C4-2B (cell line): Measurements from ENCODE around the gene CEP128.

ENCODE experiments used
- ZFX ChIP-seq: fragments of 450-650 bp; IDR thresholded peaks from 2 replicates; pipeline ENCODE4 v1.6.1; 2017
- TF ChIP-seq, protein P1 (sequence below): fragments of 450-650 bp; conservative IDR thresholded peaks from 2 replicates; pipeline ENCODE4 v1.5.1; 2017; ENCODE audit warnings: mild to moderate bottlenecking

DNA sequence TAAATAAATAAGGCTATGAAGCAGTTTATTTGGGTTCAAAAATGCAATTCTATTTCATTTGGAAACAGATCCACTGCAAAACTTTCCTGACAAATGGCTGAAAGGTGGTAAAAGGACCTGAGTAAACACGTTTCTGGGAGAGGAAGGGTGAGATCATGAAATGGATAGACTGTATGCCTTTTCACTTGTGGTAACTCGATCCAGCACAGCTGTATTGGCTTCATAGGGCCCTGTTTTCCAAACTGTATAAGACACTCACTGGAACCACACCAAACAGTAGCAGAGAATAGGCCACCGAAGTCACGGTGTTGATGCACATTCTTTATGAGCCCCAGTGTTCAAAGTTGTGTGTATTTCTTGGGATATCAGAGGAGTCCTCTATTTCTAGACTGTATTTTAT, 405.1 kb downstream of the CEP128 start:
- TF ChIP-seq, protein P1, sequence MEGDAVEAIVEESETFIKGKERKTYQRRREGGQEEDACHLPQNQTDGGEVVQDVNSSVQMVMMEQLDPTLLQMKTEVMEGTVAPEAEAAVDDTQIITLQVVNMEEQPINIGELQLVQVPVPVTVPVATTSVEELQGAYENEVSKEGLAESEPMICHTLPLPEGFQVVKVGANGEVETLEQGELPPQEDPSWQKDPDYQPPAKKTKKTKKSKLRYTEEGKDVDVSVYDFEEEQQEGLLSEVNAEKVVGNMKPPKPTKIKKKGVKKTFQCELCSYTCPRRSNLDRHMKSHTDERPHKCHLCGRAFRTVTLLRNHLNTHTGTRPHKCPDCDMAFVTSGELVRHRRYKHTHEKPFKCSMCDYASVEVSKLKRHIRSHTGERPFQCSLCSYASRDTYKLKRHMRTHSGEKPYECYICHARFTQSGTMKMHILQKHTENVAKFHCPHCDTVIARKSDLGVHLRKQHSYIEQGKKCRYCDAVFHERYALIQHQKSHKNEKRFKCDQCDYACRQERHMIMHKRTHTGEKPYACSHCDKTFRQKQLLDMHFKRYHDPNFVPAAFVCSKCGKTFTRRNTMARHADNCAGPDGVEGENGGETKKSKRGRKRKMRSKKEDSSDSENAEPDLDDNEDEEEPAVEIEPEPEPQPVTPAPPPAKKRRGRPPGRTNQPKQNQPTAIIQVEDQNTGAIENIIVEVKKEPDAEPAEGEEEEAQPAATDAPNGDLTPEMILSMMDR = no peak
- TF ChIP-seq ZFX = no peak
